Dendritic cell treated with granulocyte-macrophage colony-stimulating factor and Interleukin-4, amounts not matched to agents 40 ng/mL and 50 ng/mL, for 4 days (primary cell): ENCODE data around the gene PDIK1L.
"Not testable (repeated sequence)": the region's sequence is repeated elsewhere in the genome, so short reads cannot be mapped to it uniquely, and the experiment has no call there.

Experiments used
- H3K27ac Mint-ChIP-seq: one replicate; pipeline ENCODE4 v1.8.0; 2022; ENCODE audit warnings: mild to moderate bottlenecking, mixed read lengths
- H3K27me3 Mint-ChIP-seq: one replicate; pipeline ENCODE4 v1.8.0; 2022; ENCODE audit warnings: mild to moderate bottlenecking, mixed read lengths
- H3K36me3 Mint-ChIP-seq: one replicate; pipeline ENCODE4 v1.8.0; 2022; ENCODE audit warnings: low read depth, mixed read lengths
- H3K4me1 Mint-ChIP-seq: one replicate; pipeline ENCODE4 v1.8.0; 2022; ENCODE audit warnings: low read depth, mixed read lengths
- H3K4me3 Mint-ChIP-seq: one replicate; pipeline ENCODE4 v1.8.0; 2022; ENCODE audit warnings: mild to moderate bottlenecking, moderate library complexity, mixed read lengths
- H3K9me3 Mint-ChIP-seq: one replicate; pipeline ENCODE4 v1.8.0; 2022; ENCODE audit warnings: mixed read lengths
- intact Hi-C: fragments of 100-400 bp; cut with micrococcal nuclease; formaldehyde crosslinking; loops from one replicate; pipeline ENCODE4 v1.15.0; 2022

Gene PDIK1L

DNA sequence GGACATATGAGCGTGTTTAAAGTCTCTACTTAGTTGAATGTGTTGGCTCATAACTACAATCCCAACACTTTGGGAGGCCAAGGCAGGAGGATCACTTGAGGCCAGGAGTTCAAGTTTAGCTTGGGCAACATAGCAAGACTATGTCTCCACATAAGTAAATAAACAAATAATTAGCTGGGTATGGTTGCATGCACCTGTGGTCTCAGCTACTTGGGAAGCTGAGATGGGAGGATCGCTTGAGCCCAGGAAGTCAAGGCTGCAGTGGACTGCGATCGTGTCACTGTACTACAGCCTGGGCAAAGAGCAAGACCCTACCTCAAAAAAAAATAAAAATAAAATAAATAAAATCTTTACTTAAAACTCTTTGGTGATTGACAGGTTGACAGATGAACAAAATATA is 13.0 kb upstream of the PDIK1L start:
- no peaks in the 10 kb centered on the region for H3K4me1 Mint-ChIP-seq
- no peaks in the 10 kb centered on the region for H3K36me3 Mint-ChIP-seq
- H3K9me3 Mint-ChIP-seq = no peaks in the 10 kb centered on the region
- peaks cover 28% of the 10 kb centered on the region for H3K27me3 Mint-ChIP-seq
- no peak overlapping the region for H3K27ac Mint-ChIP-seq
- no peak overlapping the region for H3K4me3 Mint-ChIP-seq
- intact Hi-C loops = no loop called here

- H3K36me3 Mint-ChIP-seq = no peaks in the 10 kb centered on the region
Measured at GRCh38 chr1:26099780-26100179, 11.8 kb upstream of the PDIK1L start.

DNA sequence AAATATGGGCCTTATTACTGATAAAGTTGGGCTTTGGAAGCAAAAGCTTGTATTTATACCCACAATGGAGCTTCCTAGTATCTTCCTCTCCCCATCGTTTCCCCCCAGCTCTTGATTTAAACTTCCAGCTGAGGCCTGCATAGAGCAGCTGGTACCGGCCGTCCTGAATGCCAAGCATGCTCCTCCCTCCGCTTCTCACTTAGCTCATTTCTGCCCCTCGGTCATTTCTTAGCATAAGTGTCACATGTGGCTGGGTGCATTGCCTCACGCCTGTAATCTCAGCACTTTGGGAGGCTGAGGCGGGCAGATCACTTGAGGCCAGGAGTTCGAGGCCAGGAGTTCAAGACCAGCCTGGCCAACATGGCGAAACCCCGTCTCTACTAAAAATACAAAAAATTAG is 11.4 kb upstream of the PDIK1L start:
- intact Hi-C loops, H3K9me3 Mint-ChIP-seq, H3K36me3 Mint-ChIP-seq, H3K4me3 Mint-ChIP-seq, H3K27ac Mint-ChIP-seq, H3K4me1 Mint-ChIP-seq: not testable (repeated sequence)
- H3K27me3 Mint-ChIP-seq = peaks cover 15% of the 10 kb centered on the region

More at GRCh38 chr1:26099780-26100179, 11.8 kb upstream of the PDIK1L start:
- Mint-ChIP-seq H3K27ac (no peak overlapping the region), H3K4me1 (peaks cover under 1% of the 10 kb centered on the region), H3K27me3 (peaks cover 17% of the 10 kb centered on the region), H3K4me3 (no peak overlapping the region), H3K9me3 (no peaks in the 10 kb centered on the region)
- intact Hi-C loops = no loop called here

- intact Hi-C loops = no loop called here
- H3K27me3 Mint-ChIP-seq = peaks cover 17% of the 10 kb centered on the region
- no peaks in the 10 kb centered on the region for H3K9me3 Mint-ChIP-seq
Measured at GRCh38 chr1:26102119-26102518, 9.5 kb upstream of the PDIK1L start.

GRCh38 chr1:26102526-26102925 is 9.1 kb upstream of the PDIK1L start:
- Mint-ChIP-seq H3K36me3 (no peaks in the 10 kb centered on the region), H3K4me3 (no peak overlapping the region), H3K27ac (no peak overlapping the region), H3K27me3 (peaks cover 17% of the 10 kb centered on the region), H3K9me3 (no peaks in the 10 kb centered on the region), H3K4me1 (peaks cover 7% of the 10 kb centered on the region)
- intact Hi-C loops = no loop called here

More at GRCh38 chr1:26102119-26102518, 9.5 kb upstream of the PDIK1L start:
- H3K4me3 Mint-ChIP-seq = no peak overlapping the region
- no peaks in the 10 kb centered on the region for H3K36me3 Mint-ChIP-seq
- H3K4me1 Mint-ChIP-seq = peaks cover 7% of the 10 kb centered on the region
- no peak overlapping the region for H3K27ac Mint-ChIP-seq

GRCh38 chr1:26105226-26105548 is 6.4 kb upstream of the PDIK1L start:
- intact Hi-C loops = loop anchor here (1.0 to 5.0 kb wide), 3 partner anchors 40 to 217 kb away; no protein-coding TSS in a partner anchor
- H3K27ac Mint-ChIP-seq, H3K9me3 Mint-ChIP-seq, H3K36me3 Mint-ChIP-seq, H3K4me3 Mint-ChIP-seq: not testable (repeated sequence)
- Mint-ChIP-seq H3K27me3 (peaks cover 14% of the 10 kb centered on the region), H3K4me1 (peaks cover 12% of the 10 kb centered on the region)

GRCh38 chr1:26109229-26110164 is 2.1 kb upstream of the PDIK1L start:
- intact Hi-C loops = loop anchor here (5.0 kb wide), 2 partner anchors 53 to 213 kb away; no protein-coding TSS in a partner anchor
- Mint-ChIP-seq H3K4me3 (peak overlapping the region; percentile 95), H3K4me1 (peaks cover 18% of the 10 kb centered on the region), H3K9me3 (no peaks in the 10 kb centered on the region), H3K27me3 (peaks cover 2% of the 10 kb centered on the region), H3K27ac (peak overlapping the region; percentile 88), H3K36me3 (peaks cover 28% of the 10 kb centered on the region)

- Mint-ChIP-seq H3K4me3 (peak overlapping the region; percentile 95), H3K27me3 (peaks cover 2% of the 10 kb centered on the region), H3K36me3 (peaks cover 43% of the 10 kb centered on the region), H3K9me3 (no peaks in the 10 kb centered on the region), H3K27ac (peak overlapping the region; percentile 88), H3K4me1 (peaks cover 10% of the 10 kb centered on the region)
- intact Hi-C loops = no loop called here
Measured at GRCh38 chr1:26110731-26111529, 694 bp upstream of the PDIK1L start.

DNA sequence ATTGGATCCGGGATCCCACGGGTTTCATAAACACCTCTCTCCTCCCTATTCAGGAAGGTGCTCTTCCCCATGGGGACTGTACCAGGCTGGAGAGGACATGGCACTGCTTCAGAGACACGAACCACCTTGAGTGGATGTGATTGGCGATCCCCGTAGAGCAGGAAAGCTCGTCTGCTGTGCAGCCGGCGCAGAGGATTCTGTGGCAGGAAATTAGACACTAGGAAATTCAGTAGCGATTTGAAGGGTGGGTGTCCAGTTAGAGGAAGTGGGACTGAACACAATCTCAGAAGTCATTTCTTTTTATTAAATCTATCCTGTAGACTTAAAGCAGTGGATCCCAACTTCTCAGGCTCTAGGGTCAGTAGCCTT is 767 bp downstream of the PDIK1L start:
- peaks cover 55% of the 10 kb centered on the region for H3K36me3 Mint-ChIP-seq
- H3K4me1 Mint-ChIP-seq = peaks cover 10% of the 10 kb centered on the region
- H3K27ac Mint-ChIP-seq = peak overlapping the region; percentile 88
- no peaks in the 10 kb centered on the region for H3K9me3 Mint-ChIP-seq
- intact Hi-C loops = loop anchor here (2.0 kb wide), 1 partner anchor 14 kb away; no protein-coding TSS in a partner anchor
- no peaks in the 10 kb centered on the region for H3K27me3 Mint-ChIP-seq
- peak overlapping the region; percentile 95 for H3K4me3 Mint-ChIP-seq

GRCh38 chr1:26114165-26114927 is 2.7 kb downstream of the PDIK1L start:
- intact Hi-C loops = no loop called here
- no peak overlapping the region for H3K4me3 Mint-ChIP-seq

DNA sequence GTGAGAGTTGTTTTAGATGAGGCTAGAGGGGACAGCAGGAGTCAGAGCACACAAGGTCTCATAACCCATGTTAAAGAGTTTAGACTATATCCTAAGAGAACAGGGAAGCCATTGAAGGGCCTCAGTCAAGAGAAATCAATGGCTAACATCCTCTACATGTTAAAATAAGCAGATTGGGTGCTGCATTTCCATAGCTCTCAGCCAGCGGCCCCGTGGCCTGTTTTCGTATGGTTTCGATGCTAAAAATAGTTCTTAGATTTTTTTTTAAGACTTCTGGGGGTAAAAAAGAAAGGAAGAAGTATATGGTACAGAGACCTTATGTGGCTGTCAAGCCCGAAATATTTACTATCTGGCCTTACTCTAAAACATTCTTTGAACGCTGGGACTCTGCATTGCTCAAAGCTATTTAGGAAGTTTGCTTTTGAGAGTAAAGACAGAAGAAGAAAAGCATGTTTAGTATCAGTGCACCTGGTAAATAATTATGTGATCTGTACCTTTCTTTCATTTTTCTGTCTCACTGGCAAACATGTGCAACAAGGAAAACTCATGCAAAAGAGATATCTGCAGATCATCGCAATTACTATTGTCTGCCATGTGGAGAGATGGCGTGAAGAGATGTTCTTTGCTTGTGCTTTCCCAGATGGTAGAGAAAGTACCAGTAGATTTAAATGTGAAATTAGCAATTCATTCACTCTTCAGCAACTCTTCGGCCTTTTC is 8.4 kb downstream of the PDIK1L start:
- Mint-ChIP-seq H3K36me3 (peaks cover 44% of the 10 kb centered on the region), H3K4me1 (peaks cover 47% of the 10 kb centered on the region), H3K4me3 (no peak overlapping the region), H3K9me3 (no peaks in the 10 kb centered on the region), H3K27me3 (no peaks in the 10 kb centered on the region), H3K27ac (peak overlapping the region; percentile 47)
- intact Hi-C loops = no loop called here

More at GRCh38 chr1:26114165-26114927, 2.7 kb downstream of the PDIK1L start:
- H3K9me3 Mint-ChIP-seq = no peaks in the 10 kb centered on the region
- no peaks in the 10 kb centered on the region for H3K27me3 Mint-ChIP-seq
- H3K27ac Mint-ChIP-seq = no peak overlapping the region
- peaks cover 21% of the 10 kb centered on the region for H3K4me1 Mint-ChIP-seq
- peaks cover 73% of the 10 kb centered on the region for H3K36me3 Mint-ChIP-seq

- H3K4me1 Mint-ChIP-seq = peaks cover 48% of the 10 kb centered on the region
- H3K27ac Mint-ChIP-seq = peak overlapping the region; percentile 69
- H3K27me3 Mint-ChIP-seq = no peaks in the 10 kb centered on the region
- H3K4me3 Mint-ChIP-seq = peak overlapping the region; percentile 4
- peaks cover 25% of the 10 kb centered on the region for H3K36me3 Mint-ChIP-seq
- intact Hi-C loops = no loop called here
- no peaks in the 10 kb centered on the region for H3K9me3 Mint-ChIP-seq
Measured at GRCh38 chr1:26121854-26122773, 10.5 kb downstream of the PDIK1L start.
